Measurements from ENCODE around the gene VEPH1.
A peak's percentile ranks its signal among the peaks of the same experiment; 100 is the strongest.
"Not testable (repeated sequence)": the region's sequence is repeated elsewhere in the genome, so short reads cannot be mapped to it uniquely, and the experiment has no call there.

VEPH1 gene

DNA sequence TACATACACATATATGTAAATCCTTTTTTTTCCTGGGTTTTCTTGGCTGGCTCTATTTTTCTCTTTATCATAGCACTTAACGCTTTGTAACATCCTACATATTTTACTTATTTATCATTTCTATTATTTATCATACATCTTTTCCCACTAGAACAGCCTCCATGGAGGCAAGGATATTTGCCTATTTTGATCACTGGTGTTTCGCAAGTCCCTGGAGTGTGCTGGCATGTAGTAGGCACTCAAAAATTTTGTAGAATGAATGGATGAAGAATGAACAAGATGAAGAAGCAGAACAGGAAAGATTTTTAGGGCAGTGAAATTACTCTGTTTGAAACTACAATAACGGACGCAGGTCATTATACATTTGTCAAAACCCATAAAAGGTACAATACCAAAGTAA is 149.6 kb downstream of the VEPH1 start:
- no peak for DNase-seq

GRCh38 chr3:157351981-157352380 is 151.2 kb downstream of the VEPH1 start:
- no peak for DNase-seq

- not testable (repeated sequence) for DNase-seq
Measured at GRCh38 chr3:157350651-157351050, 152.6 kb downstream of the VEPH1 start.

- not testable (repeated sequence) for DNase-seq
Measured at GRCh38 chr3:157348304-157349075, 154.7 kb downstream of the VEPH1 start.

DNA sequence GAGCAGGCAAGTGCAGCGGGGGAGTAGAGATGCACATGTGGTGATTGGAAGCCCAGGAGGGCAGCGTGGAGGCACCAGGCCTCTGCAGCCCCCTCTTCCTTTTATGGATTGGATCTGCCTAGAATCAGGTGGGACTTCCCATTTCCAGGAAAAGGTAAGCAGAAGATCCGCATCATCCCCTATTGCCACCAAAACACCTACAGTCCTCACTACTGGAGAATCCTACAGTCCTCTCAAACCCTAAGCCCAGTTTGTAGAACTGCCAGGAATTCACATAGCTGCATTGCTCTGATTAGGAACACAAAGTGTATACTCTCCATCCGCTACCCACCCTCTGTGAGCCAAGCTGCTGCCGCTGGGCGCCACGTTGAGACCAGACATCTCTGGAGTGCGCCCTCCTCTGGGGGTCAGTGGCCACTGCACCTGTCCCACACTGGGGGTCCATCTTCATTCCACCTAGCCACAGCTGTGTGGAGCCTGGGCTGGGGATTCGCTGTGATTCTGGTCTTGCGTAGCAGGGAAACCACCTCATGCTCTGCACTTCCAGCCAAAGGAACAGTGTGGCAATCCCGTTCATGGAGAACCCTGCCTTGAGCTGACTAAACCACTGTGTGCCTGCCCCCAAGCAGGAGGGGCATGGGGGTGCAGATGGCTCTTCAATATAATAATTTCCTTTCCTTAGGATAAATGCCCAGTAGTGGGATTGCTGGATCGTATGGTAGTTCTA is 155.5 kb downstream of the VEPH1 start:
- DNase-seq, result no peak

- DNase-seq, result no peak
Measured at GRCh38 chr3:157336252-157337009, 166.8 kb downstream of the VEPH1 start.

DNA sequence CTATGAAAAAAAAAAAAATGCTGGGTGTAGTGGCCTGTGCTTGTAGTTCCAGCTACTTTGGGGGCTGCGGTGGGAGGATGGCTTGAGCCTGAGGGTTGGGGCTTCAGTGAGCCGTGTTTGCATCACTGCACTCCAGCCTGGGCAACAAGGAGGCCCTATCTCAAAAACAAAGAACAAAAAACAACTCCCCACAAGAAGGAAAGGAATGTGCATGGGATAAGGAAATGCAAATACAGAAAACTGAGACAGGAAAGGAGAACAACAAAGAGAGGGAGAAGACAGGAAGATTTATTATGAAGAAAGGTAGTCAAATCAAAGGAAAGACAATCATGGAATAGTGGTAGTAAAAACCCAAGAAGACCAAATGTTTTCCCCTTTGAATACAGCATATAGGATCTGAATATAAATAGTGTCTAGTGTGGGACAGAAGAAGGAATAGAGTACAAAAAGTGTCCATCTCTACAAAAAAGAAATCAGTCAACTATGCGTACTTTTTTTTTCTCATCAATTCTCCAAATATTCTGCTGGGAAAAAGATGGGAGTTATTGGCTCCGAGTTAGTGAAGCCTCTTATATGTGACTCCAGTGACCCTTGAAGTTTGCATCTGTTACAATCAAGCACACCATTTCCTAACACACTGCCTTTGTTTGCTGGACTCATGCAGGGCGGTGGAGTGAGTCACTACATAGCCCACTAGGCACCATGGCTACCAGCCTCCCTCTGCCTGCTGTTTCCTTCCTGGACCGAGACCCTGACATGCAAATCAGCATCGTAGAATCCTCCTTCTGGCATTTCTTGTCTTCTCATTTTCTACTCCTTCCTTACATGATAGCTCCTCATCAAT is 167.8 kb downstream of the VEPH1 start:
- DNase-seq, result peak in 35 of 56 donors; percentile 0 to 50 (median 18)

GRCh38 chr3:157333551-157333991 is 169.6 kb downstream of the VEPH1 start:
- DNase-seq, result no peak

DNA sequence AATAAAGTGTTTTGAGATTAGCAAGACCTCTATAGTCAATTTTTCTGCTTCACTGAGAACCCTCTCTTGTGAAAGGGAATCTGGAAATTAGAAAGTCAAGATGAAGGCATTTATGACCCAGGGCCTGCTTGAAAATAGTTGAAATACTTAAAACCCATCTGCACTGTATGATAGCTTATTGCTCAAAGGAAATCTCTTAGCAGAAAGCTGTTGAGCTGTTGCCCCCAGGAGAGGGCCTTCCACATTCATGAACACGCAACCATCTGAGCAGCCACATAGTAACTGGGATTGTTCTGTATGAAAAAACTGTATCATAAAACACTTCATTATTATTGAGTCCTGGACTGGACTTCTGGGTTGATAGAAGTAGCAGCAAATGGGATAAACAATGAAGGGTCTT is 173.0 kb downstream of the VEPH1 start:
- no peak for DNase-seq

GRCh38 chr3:157329551-157329950 is 173.7 kb downstream of the VEPH1 start:
- DNase-seq, result no peak

DNA sequence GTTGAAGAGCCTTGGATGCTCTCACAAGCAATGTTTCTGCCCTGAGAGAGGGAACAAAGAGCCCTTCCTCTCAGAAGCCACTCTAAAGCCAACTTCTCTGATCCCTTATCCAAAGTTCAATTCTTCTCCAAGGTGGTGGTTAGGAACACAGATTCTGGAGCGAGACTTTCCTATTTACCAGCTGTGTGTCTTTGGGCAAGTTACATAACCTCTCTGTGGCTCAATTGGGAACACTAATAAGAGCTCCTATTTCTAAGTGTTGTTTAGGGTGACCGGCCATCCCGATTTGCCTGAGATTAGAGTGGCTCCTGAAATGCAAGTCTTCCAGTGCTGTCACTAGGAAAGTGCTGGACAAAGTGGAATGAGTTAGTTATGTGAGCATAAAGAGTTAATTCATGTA is 175.4 kb downstream of the VEPH1 start:
- no peak for DNase-seq

DNA sequence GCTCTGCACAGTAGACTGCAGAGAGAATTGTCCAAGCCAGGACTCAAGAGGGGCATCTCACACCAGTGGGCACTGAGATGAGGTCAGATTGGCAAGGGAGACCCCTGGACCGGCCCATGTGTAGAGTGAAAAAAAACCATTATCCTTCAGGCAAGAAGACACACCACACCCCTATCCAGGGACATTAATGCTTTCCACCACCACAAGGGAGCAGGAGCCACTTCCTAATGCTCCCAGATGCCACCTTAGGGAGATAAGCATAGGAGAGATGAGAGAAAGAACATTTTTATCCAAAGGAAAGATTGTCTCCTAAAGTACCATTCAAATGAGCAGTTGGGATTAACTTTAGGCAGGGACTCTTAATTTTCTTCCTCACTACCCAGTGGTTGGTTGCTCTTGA is 176.2 kb downstream of the VEPH1 start:
- no peak for DNase-seq

DNA sequence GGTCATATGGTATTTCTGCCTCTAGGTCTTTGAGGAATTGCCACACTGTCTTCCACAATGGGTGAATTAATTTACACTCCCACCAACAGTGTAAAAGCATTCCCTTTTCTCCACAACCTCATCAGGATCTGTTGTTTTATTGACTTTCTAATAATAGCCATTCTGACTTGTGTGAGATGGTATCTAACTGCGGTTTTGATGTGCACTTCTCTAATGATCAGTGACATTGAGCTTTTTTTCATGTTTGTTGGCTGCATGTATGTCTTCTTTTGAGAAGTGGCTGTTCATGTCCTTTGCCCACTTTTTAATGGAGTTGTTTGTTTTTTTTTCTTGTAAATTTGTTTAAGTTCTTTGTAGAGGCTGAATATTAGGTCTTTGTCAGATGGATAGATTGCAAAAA is 178.3 kb downstream of the VEPH1 start:
- not testable (repeated sequence) for DNase-seq

DNA sequence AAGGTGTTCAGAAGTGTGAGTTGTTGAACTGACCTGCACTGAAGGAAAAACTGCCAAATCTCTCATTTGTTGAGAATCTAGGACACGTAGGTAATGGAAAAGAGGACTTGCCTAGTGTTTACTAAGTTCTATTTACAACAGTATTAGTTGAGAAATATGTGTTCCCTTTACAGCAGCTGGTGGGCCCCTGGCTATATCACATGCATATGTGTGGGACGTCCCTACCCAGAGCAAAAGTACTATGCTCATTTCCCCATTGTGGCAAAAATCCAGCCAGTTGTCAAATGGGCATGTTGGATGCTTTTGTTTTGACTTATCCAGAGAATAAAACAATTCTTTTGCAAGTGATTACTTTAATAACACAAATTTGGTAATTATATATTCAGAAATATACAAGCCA is 179.9 kb downstream of the VEPH1 start:
- no peak for DNase-seq

DNA sequence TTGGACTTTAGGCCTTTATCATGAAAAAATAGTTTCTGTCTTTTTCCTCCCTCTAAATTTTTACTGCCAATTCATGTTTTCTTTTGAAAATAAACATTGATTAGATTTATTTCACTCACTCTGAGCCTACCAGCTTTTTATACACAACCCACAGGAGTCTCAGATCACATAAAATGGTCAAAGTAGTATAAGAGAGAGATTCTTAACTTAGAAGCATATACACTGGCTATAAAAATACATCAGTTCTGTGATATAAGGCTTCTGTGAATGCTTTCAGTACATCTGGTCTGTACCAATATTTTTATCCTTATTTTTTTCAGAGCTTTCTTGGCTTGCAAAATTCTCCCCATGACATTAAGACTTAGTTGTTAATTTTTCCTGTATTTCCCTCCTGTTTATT is 183.5 kb downstream of the VEPH1 start:
- DNase-seq, result no peak

DNA sequence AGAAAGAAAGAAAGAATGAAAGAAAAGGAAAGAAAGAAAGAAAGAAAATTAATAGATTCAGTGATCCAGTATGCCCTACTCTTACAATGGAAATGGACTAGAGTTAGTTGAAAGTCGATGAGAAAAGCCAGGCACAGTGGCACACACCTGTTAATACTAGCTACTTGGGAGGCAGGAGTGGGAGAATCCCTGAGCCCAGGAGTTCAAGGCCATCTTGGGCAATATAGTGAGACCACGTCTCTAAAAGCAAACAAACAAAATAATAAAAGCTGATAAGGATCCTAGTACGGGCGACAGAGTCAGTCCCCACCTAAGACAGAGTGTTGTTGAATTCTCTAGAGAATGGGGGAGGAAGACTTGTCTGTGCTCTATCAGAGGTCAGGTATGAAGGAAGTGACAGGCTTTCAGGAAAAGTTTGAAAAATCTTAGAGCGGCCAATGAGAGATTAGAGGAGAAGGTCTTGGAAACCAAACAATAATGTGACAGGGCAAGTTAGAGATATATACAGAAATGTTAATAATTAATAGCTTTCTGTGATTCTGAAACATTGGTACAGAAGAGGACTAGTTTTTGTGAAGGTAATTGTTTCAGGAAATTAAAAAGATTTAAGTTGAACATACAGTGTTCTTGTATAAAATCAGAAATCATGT is 184.5 kb downstream of the VEPH1 start:
- DNase-seq, result no peak

GRCh38 chr3:157317895-157318294 is 185.3 kb downstream of the VEPH1 start:
- no peak for DNase-seq

GRCh38 chr3:157313186-157313585 is 190.0 kb downstream of the VEPH1 start:
- no peak for DNase-seq

GRCh38 chr3:157312376-157312745 is 190.9 kb downstream of the VEPH1 start:
- no peak for DNase-seq

- DNase-seq, result no peak
Measured at GRCh38 chr3:157311633-157312375, 191.4 kb downstream of the VEPH1 start.
